ENCODE results near the gene ZNF585A. TPM values are rescaled to one million over a fixed set of nuclear protein-coding genes. Genes with fewer than 3 reads are reported as not detected.
"Not testable (repeated sequence)": the region's sequence is repeated elsewhere in the genome, so short reads cannot be mapped to it uniquely, and the experiment has no call there.

Gene ZNF585A
- 10 to 100 TPM in 7 of 12 donors, 1 to 10 TPM in 4, not detected in 1; 6.7 to 20.3 (median 10.2) TPM for polyA plus RNA-seq (ENCODE audit: insufficient read length in 12 of 12)
- long read RNA-seq, donor 1, full-length matches to known transcripts, result 22 of 22 reads
- long read RNA-seq, donor 1, partial matches to known transcripts, result 0 of 22 reads
- long read RNA-seq, donor 1, other reads (novel, unspliced or antisense), result 0 of 22 reads
- long read RNA-seq, donor 2, full-length matches to known transcripts, result 6 of 6 reads
- long read RNA-seq, donor 2, partial matches to known transcripts, result 0 of 6 reads
- long read RNA-seq, donor 2, other reads (novel, unspliced or antisense), result 0 of 6 reads
- long read RNA-seq, donor 3, full-length matches to known transcripts, result 7 of 7 reads
- long read RNA-seq, donor 3, partial matches to known transcripts, result 0 of 7 reads
- long read RNA-seq, donor 3, other reads (novel, unspliced or antisense), result 0 of 7 reads
- long read RNA-seq, donor 4, partial matches to known transcripts, result 0 of 1 reads
- long read RNA-seq, donor 4, other reads (novel, unspliced or antisense), result 0 of 1 reads
- long read RNA-seq, donor 5, full-length matches to known transcripts, result 16 of 16 reads
- long read RNA-seq, donor 5, partial matches to known transcripts, result 0 of 16 reads
- long read RNA-seq, donor 5, other reads (novel, unspliced or antisense), result 0 of 16 reads
- long read RNA-seq, donor 6, transcript ZNF585A-205 (3 exons, 596 nt), result major isoform, 8 of 8 reads
- long read RNA-seq, donor 6, partial matches to known transcripts, result 0 of 8 reads
- long read RNA-seq, donor 6, other reads (novel, unspliced or antisense), result 0 of 8 reads
- long read RNA-seq, donor 7, partial matches to known transcripts, result 0 of 3 reads
- long read RNA-seq, donor 7, other reads (novel, unspliced or antisense), result 0 of 3 reads
- long read RNA-seq, donor 8, full-length matches to known transcripts, result 6 of 6 reads
- long read RNA-seq, donor 8, partial matches to known transcripts, result 0 of 6 reads
- long read RNA-seq, donor 8, other reads (novel, unspliced or antisense), result 0 of 6 reads
- long read RNA-seq, donor 9, partial matches to known transcripts, result 0 of 4 reads
- long read RNA-seq, donor 9, other reads (novel, unspliced or antisense), result 0 of 4 reads
- long read RNA-seq, donor 10, full-length matches to known transcripts, result 11 of 11 reads
- long read RNA-seq, donor 10, partial matches to known transcripts, result 0 of 11 reads
- long read RNA-seq, donor 10, other reads (novel, unspliced or antisense), result 0 of 11 reads
- long read RNA-seq, donor 11, full-length matches to known transcripts, result 12 of 12 reads
- long read RNA-seq, donor 11, partial matches to known transcripts, result 0 of 12 reads
- long read RNA-seq, donor 11, other reads (novel, unspliced or antisense), result 0 of 12 reads

GRCh38 chr19:37172368-37173366, at the start of gene ZNF585A:
Gene ZNF585A, minus strand, starts transcription at chr19:37172695. Its CDS starts 2,785 bp downstream, at chr19:37169910.
- peak; percentile 96 for DNase-seq

- DNase-seq, result no peak
Measured at GRCh38 chr19:37221136-37221535, 48.6 kb upstream of the ZNF585A start.

- DNase-seq, result no peak
Measured at GRCh38 chr19:37220383-37220782, 47.9 kb upstream of the ZNF585A start.

GRCh38 chr19:37218592-37218935, 46.1 kb upstream of the ZNF585A start:
- DNase-seq, result no peak

GRCh38 chr19:37217775-37218591, 45.5 kb upstream of the ZNF585A start, which contains the start of gene ZNF383:
Gene ZNF383, plus strand, starts transcription at chr19:37218214. Its CDS starts 12,240 bp downstream, at chr19:37230454.
- peak; percentile 96 for DNase-seq

- DNase-seq, result no peak
Measured at GRCh38 chr19:37217480-37217774, 44.9 kb upstream of the ZNF585A start.

- DNase-seq, result no peak
Measured at GRCh38 chr19:37197768-37198167, 25.3 kb upstream of the ZNF585A start.

- DNase-seq, result not testable (repeated sequence)
Measured at GRCh38 chr19:37197115-37197514, 24.6 kb upstream of the ZNF585A start.

GRCh38 chr19:37195248-37195647, 22.8 kb upstream of the ZNF585A start:
- DNase-seq, result not testable (repeated sequence)

GRCh38 chr19:37186071-37186470, 13.6 kb upstream of the ZNF585A start:
- not testable (repeated sequence) for DNase-seq

- no peak for DNase-seq
Measured at GRCh38 chr19:37165635-37166034, 6.9 kb downstream of the ZNF585A start.

GRCh38 chr19:37160153-37160552, 12.3 kb downstream of the ZNF585A start:
- no peak for DNase-seq

GRCh38 chr19:37148214-37148613, 24.3 kb downstream of the ZNF585A start:
- no peak for DNase-seq

GRCh38 chr19:37136111-37136510, 36.4 kb downstream of the ZNF585A start:
- DNase-seq, result no peak

- no peak for DNase-seq
Measured at GRCh38 chr19:37128821-37129177, 43.7 kb downstream of the ZNF585A start.

GRCh38 chr19:37127999-37128820, 44.3 kb downstream of the ZNF585A start:
- DNase-seq, result no peak

GRCh38 chr19:37122093-37122492, 50.4 kb downstream of the ZNF585A start:
- DNase-seq, result not testable (repeated sequence)

- no peak for DNase-seq
Measured at GRCh38 chr19:37114001-37114400, 58.5 kb downstream of the ZNF585A start.

GRCh38 chr19:37111753-37112152, 60.7 kb downstream of the ZNF585A start:
- DNase-seq, result not testable (repeated sequence)
